ENCODE results near the gene TMSB4X.

DNA sequence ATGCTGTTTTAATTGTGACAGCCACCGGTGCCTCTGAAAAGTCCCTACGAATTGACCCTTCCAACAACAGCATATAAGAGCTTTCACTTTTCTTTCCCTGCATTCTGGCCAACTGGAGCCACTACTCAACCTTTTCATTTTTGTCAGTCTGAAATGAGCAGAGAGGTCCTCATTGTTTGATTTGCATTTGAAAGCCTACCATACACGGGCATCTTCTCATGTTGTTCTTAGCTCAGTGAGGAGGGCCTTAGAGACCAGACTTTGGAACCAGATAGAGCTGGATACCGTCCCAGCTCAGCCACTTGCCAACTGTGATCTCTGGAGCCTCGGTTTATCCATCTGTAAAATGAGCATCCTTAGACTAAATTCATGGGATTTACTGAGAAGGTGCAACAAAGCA is 16.9 kb upstream of the TMSB4X start:
- TF ChIP-seq CTCF (IDR thresholded peaks at IDR 0.05) (no peak), POLR2A (IDR thresholded peaks at IDR 0.05) (no peak), EP300 (IDR thresholded peaks at IDR 0.05) (no peak)

Measured in tibial nerve (tissue), 4 donors.